Duodenal mucosa (tissue), 2 donors: ENCODE results near the gene JDP2.

ENCODE experiments used
- H3K27ac ChIP-seq: one replicate; pipeline ENCODE4 v1.7.0; 2013; ENCODE audit warnings: low read depth, low read length
- H3K27me3 ChIP-seq, 2 donors: one replicate each; pipeline ENCODE4 v1.7.0; 2013; ENCODE audit warnings: low read length in 2 of 2, control low read depth in 1 of 2; ENCODE audit not compliant: insufficient read depth in 2 of 2, control insufficient read depth in 1 of 2
- H3K36me3 ChIP-seq, 2 donors: one replicate each; pipeline ENCODE4 v1.7.0; 2013; ENCODE audit warnings: low read length in 2 of 2, control low read depth in 1 of 2; ENCODE audit not compliant: insufficient read depth in 2 of 2, control insufficient read depth in 1 of 2
- H3K4me1 ChIP-seq, 2 donors: one replicate each; pipeline ENCODE4 v1.7.0; 2013; ENCODE audit warnings: low read length in 2 of 2, control low read depth in 1 of 2; ENCODE audit not compliant: insufficient read depth in 2 of 2, control insufficient read depth in 1 of 2
- H3K4me3 ChIP-seq, 2 donors: one replicate each; pipeline ENCODE4 v1.7.0; 2013; ENCODE audit warnings: low read length in 2 of 2, low read depth in 1 of 2
- H3K9ac ChIP-seq, 2 donors: one replicate each; pipeline ENCODE4 v1.7.0; 2013; ENCODE audit warnings: low read length in 2 of 2, low read depth in 1 of 2
- H3K9me3 ChIP-seq, 2 donors: one replicate each; pipeline ENCODE4 v1.7.0; 2013; ENCODE audit warnings: low read length in 2 of 2, control low read depth in 1 of 2; ENCODE audit not compliant: control insufficient read depth in 1 of 2

The JDP2 gene

GRCh38 chr14:75504411-75504810 is 76.6 kb downstream of the JDP2 start:
- H3K9ac ChIP-seq, result no peak overlapping the region
- H3K36me3 ChIP-seq, result no peaks in the 10 kb centered on the region
- H3K4me3 ChIP-seq, result no peak overlapping the region
- no peaks in the 10 kb centered on the region for H3K4me1 ChIP-seq
- H3K27ac ChIP-seq, result no peak overlapping the region
- no peaks in the 10 kb centered on the region for H3K9me3 ChIP-seq
- no peaks in the 10 kb centered on the region for H3K27me3 ChIP-seq

DNA sequence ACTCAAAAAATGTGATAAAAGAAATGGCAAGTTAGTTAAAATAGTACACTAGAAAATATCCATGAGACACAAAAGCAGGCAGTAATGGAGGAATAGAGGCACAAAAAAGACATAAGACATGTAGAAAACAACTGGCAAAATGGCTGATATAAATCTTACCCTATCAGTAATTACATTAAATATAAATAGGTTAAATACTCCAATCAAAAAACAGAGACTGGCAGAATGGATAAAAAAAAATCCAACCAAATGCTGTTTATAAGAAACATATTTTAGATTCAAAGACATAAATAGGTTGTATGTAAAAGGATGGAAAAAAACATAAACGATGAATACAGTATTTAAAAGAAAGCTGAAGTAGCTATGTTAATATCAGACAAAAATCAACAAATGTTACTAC is 79.1 kb downstream of the JDP2 start:
- no peak overlapping the region for H3K4me3 ChIP-seq
- no peaks in the 10 kb centered on the region for H3K27me3 ChIP-seq
- peaks cover 0 to 9% of the 10 kb centered on the region in 2 donors for H3K9me3 ChIP-seq
- H3K4me1 ChIP-seq, result no peaks in the 10 kb centered on the region
- no peaks in the 10 kb centered on the region for H3K36me3 ChIP-seq
- no peak overlapping the region for H3K9ac ChIP-seq
- no peak overlapping the region for H3K27ac ChIP-seq

GRCh38 chr14:75510547-75510946 is 82.7 kb downstream of the JDP2 start:
- Histone ChIP-seq H3K27ac (no peak overlapping the region), H3K36me3 (no peaks in the 10 kb centered on the region), H3K9me3 (peaks cover 0 to 9% of the 10 kb centered on the region in 2 donors), H3K27me3 (no peaks in the 10 kb centered on the region), H3K4me1 (peaks cover 0 to 4% of the 10 kb centered on the region in 2 donors), H3K4me3 (no peak overlapping the region), H3K9ac (no peak overlapping the region)

GRCh38 chr14:75511201-75511600 is 83.4 kb downstream of the JDP2 start:
- H3K4me1 ChIP-seq, result peaks cover 4 to 7% of the 10 kb centered on the region in 2 donors
- H3K27ac ChIP-seq, result no peak overlapping the region
- no peaks in the 10 kb centered on the region for H3K27me3 ChIP-seq
- no peaks in the 10 kb centered on the region for H3K36me3 ChIP-seq
- peaks cover 0 to 9% of the 10 kb centered on the region in 2 donors for H3K9me3 ChIP-seq
- H3K4me3 ChIP-seq, result no peak overlapping the region
- H3K9ac ChIP-seq, result no peak overlapping the region

DNA sequence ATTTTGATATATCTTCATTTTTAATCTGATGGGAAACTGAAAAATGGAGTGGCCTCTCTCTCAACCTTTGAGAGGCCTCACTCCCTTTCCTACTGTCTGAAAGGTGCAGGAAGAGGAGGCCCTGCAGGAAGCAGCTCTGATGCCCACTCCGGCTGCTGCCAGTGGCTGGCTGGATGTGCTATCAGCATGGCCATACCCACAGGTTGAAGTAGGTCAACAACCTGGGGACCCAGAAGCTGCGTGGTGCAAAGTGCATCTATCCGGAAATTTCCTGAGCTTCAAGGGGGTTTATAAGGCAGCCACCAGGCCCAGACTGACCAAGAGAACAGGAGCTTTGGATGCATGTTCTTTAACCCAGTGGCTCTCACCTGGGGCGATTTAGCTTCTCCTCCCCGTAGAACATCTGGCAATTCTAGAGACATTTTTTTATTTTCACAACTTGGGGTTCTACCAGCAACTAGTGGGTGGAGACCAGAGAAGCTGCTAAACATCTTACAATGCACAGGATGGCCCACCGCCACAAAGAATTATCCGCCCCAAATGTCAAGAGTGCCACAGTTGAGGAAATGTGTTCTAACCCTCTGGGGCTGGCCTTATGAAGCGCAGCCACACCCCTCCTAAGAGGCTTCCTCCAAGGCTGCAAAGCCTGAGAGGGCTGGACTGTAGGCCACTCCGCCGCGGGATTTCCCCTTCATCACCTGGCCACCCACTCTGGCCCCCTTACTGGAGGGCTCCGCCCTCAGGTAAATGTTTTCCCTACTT is 86.3 kb downstream of the JDP2 start:
- H3K9me3 ChIP-seq, result peaks cover 0 to 9% of the 10 kb centered on the region in 2 donors

GRCh38 chr14:75514673-75515628 is 87.1 kb downstream of the JDP2 start:
- Histone ChIP-seq H3K27ac (no peak overlapping the region), H3K36me3 (no peaks in the 10 kb centered on the region), H3K4me1 (peaks cover 4 to 7% of the 10 kb centered on the region in 2 donors), H3K9me3 (peaks cover 0 to 9% of the 10 kb centered on the region in 2 donors), H3K4me3 (peak overlapping the region; percentile 32 to 71), H3K27me3 (no peaks in the 10 kb centered on the region), H3K9ac (peak overlapping the region in 1 of 2 donors; percentile 32)

More for the DNA sequence above, 86.3 kb downstream of the JDP2 start:
- Histone ChIP-seq H3K27ac (no peak overlapping the region), H3K27me3 (no peaks in the 10 kb centered on the region), H3K4me3 (no peak overlapping the region), H3K36me3 (no peaks in the 10 kb centered on the region), H3K4me1 (peaks cover 4 to 7% of the 10 kb centered on the region in 2 donors), H3K9ac (no peak overlapping the region)

DNA sequence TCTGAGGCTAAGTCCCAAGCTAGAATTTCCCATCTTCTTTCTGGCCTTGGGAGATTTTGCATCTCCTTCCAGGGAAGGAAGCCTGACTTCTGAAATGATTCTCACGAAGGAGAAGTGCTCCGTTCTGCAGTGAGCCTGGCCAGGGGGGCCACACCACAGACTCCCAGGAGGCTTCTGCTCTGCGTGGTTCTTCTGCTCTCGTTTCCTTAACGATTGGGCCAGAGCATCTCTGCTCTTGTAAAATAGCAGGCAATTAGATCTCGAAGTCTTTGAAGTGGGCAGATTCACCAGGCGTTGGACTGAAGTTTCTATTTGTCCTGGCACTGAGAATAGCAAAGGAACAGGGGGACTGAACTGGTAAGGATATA is 87.8 kb downstream of the JDP2 start:
- Histone ChIP-seq H3K4me1 (peaks cover 4 to 7% of the 10 kb centered on the region in 2 donors), H3K27me3 (no peaks in the 10 kb centered on the region), H3K9ac (peak overlapping the region in 1 of 2 donors; percentile 32), H3K36me3 (no peaks in the 10 kb centered on the region), H3K9me3 (peaks cover 0 to 8% of the 10 kb centered on the region in 2 donors), H3K4me3 (peak overlapping the region in 1 of 2 donors; percentile 71), H3K27ac (no peak overlapping the region)

GRCh38 chr14:75518625-75519024 is 90.8 kb downstream of the JDP2 start:
- H3K36me3 ChIP-seq, result no peaks in the 10 kb centered on the region
- no peak overlapping the region for H3K9ac ChIP-seq
- H3K9me3 ChIP-seq, result no peaks in the 10 kb centered on the region
- peaks cover 22 to 28% of the 10 kb centered on the region in 2 donors for H3K4me1 ChIP-seq
- no peak overlapping the region for H3K27ac ChIP-seq
- H3K4me3 ChIP-seq, result no peak overlapping the region
- no peaks in the 10 kb centered on the region for H3K27me3 ChIP-seq

GRCh38 chr14:75519394-75519793 is 91.6 kb downstream of the JDP2 start:
- Histone ChIP-seq H3K9ac (no peak overlapping the region), H3K27me3 (no peaks in the 10 kb centered on the region), H3K4me1 (peaks cover 29 to 34% of the 10 kb centered on the region in 2 donors), H3K36me3 (no peaks in the 10 kb centered on the region), H3K9me3 (no peaks in the 10 kb centered on the region), H3K4me3 (no peak overlapping the region), H3K27ac (no peak overlapping the region)
